A549 (cell line): ENCODE results near the gene FGF18.

Experiments used
- KDM5A ChIP-seq: fragments of 200-600 bp; sonication (generic); IDR thresholded peaks from 2 replicates; pipeline ENCODE4 v1.6.1; 2016; ENCODE audit warnings: antibody characterized with exemption, mild to moderate bottlenecking
- RARB ChIP-seq: fragments of 250-450 bp; sonication (Bioruptor Pico); IDR thresholded peaks from 2 replicates; pipeline ENCODE4 v1.8.0; 2021; ENCODE audit warnings: mild to moderate bottlenecking, moderate library complexity

GRCh38 chr5:171369898-171370297 lies 49.5 kb upstream of the FGF18 start:
- TF ChIP-seq RARB (CRISPR knock-in tag) (no peak), KDM5A (no peak)
